Stimulated activated CD4-positive, alpha-beta T cell treated with anti-CD3 and anti-CD28 coated beads, Interleukin-1b, Interleukin-23, amount 100 ng/mL, for 48 hours (primary cell): ENCODE results near the gene LRCH2.

Source experiments
- DNase-seq: peaks from one replicate; pipeline ENCODE4 v3.0.0-alpha.2; 2020

The LRCH2 gene

GRCh38 chrX:115192244-115192700 lies 41.6 kb downstream of the LRCH2 start:
- no peak for DNase-seq

- DNase-seq = no peak
Measured at GRCh38 chrX:115191490-115192243, 42.2 kb downstream of the LRCH2 start.

- DNase-seq = no peak
Measured at GRCh38 chrX:115190636-115191489, 43.0 kb downstream of the LRCH2 start.

GRCh38 chrX:115189646-115190635 lies 44.0 kb downstream of the LRCH2 start:
- no peak for DNase-seq

GRCh38 chrX:115189110-115189509 lies 44.8 kb downstream of the LRCH2 start, which contains the start of gene RBMXL3:
RBMXL3 (plus strand) TSS chrX:115189410; CDS start chrX:115189442, 32 bp downstream.
- DNase-seq = no peak

GRCh38 chrX:115183980-115184379 lies 49.9 kb downstream of the LRCH2 start:
- DNase-seq = no peak

GRCh38 chrX:115178473-115178872 lies 55.4 kb downstream of the LRCH2 start:
- no peak for DNase-seq

- DNase-seq = no peak
Measured at GRCh38 chrX:115177932-115178331, 56.0 kb downstream of the LRCH2 start.

GRCh38 chrX:115174548-115174947 lies 59.3 kb downstream of the LRCH2 start:
- DNase-seq = no peak

- DNase-seq = no peak
Measured at GRCh38 chrX:115173181-115173580, 60.7 kb downstream of the LRCH2 start.

GRCh38 chrX:115147220-115147619 lies 86.7 kb downstream of the LRCH2 start:
- no peak for DNase-seq

- DNase-seq = no peak
Measured at GRCh38 chrX:115142057-115142456, 91.8 kb downstream of the LRCH2 start.

GRCh38 chrX:115138040-115138439 lies 95.9 kb downstream of the LRCH2 start:
- DNase-seq = no peak

- no peak for DNase-seq
Measured at GRCh38 chrX:115134382-115134781, 99.5 kb downstream of the LRCH2 start.

- no peak for DNase-seq
Measured at GRCh38 chrX:115112411-115112810, 121.5 kb downstream of the LRCH2 start.

GRCh38 chrX:115098897-115099296 lies 135.0 kb downstream of the LRCH2 start:
- DNase-seq = no peak

- DNase-seq = no peak
Measured at GRCh38 chrX:115093191-115093590, 140.7 kb downstream of the LRCH2 start.

- DNase-seq = no peak
Measured at GRCh38 chrX:115089419-115089818, 144.5 kb downstream of the LRCH2 start.

GRCh38 chrX:115068896-115069295 lies 165.0 kb downstream of the LRCH2 start:
- DNase-seq = no peak

- no peak for DNase-seq
Measured at GRCh38 chrX:115067812-115068211, 166.1 kb downstream of the LRCH2 start.

- DNase-seq = no peak
Measured at GRCh38 chrX:115065304-115065703, 168.6 kb downstream of the LRCH2 start.
